ENCODE measurements around the gene CACNA1A. TPM values are rescaled to one million over a fixed set of nuclear protein-coding genes. Genes with fewer than 3 reads are reported as not detected.
"Not testable (repeated sequence)": the region's sequence is repeated elsewhere in the genome, so short reads cannot be mapped to it uniquely, and the experiment has no call there.

Gene CACNA1A
- total RNA-seq, 1 donor = 0.21 TPM

DNA sequence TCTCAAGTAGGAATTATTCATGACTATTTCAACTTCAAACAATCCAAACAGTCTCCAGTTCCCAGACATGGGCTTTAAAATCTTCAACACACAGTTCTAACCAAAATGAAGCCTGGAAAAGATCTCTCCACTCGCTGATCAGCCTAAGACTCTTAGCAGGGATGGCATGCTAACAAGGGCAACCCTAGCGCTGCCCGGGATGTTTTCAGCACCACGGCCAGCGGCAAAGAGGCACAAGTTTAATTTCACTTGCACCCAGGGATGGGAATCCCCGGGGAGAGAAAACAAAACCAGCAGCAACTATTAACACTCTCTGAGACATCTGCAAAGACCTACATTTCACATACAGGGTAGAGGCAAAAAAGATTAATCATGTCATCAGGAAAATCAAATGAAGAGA is 43.0 kb downstream of the CACNA1A start:
- Histone ChIP-seq H3K27me3 (ENCODE audit: insufficient read depth, low read length) (no peaks in the 10 kb centered on the region), H3K4me1 (ENCODE audit: insufficient read depth, low read length) (no peaks in the 10 kb centered on the region), H3K4me3 (ENCODE audit: low read length) (no peak overlapping the region), H3K9me3 (ENCODE audit: low read depth, low read length) (no peaks in the 10 kb centered on the region)

DNA sequence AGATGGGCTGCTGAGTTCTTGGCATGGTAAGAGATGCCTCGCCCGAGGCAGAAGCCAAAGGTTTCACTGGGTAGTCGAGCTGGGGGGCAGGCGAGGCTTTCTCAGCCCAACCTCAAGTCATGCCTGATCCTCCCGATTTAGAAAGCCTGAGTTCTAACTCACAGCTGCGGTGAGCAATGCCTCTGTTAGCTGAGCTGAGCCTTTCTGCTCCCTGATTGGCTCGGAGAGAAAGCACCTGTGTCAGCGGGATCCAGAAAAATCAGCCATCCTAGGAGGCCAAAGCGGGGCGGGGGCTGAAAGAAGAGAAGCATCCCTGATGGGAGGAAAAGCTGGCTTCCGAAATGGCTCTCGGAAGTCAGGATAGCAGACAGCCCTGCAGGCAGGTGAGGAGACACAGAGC is 44.7 kb downstream of the CACNA1A start:
- no peaks in the 10 kb centered on the region for H3K4me1 ChIP-seq (ENCODE audit: insufficient read depth, low read length)
- H3K4me3 ChIP-seq (ENCODE audit: low read length) = no peak overlapping the region
- no peaks in the 10 kb centered on the region for H3K9me3 ChIP-seq (ENCODE audit: low read depth, low read length)
- no peaks in the 10 kb centered on the region for H3K27me3 ChIP-seq (ENCODE audit: insufficient read depth, low read length)

DNA sequence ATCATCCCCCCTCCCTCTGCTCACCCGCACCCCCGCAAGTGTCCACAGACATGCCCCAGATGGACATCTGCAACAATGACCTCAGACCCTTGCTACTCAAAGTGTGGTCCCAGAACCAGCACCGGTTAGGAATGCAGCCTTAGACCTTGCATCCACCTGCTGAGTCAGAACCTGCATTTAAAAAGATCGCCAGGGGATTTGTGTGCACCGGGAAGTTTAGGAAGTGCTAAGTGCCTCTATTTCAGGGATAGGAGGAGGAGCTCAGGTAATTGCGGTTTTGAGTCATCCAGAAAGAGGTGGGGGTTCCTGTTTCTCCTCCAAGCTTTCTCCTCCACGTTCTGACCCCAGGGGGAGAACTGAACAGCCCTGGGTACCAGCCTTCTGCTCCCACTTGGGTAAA is 46.2 kb downstream of the CACNA1A start:
- H3K4me3 ChIP-seq (ENCODE audit: low read length) = no peak overlapping the region
- no peaks in the 10 kb centered on the region for H3K27me3 ChIP-seq (ENCODE audit: insufficient read depth, low read length)
- H3K9me3 ChIP-seq (ENCODE audit: low read depth, low read length) = no peaks in the 10 kb centered on the region
- no peaks in the 10 kb centered on the region for H3K4me1 ChIP-seq (ENCODE audit: insufficient read depth, low read length)

DNA sequence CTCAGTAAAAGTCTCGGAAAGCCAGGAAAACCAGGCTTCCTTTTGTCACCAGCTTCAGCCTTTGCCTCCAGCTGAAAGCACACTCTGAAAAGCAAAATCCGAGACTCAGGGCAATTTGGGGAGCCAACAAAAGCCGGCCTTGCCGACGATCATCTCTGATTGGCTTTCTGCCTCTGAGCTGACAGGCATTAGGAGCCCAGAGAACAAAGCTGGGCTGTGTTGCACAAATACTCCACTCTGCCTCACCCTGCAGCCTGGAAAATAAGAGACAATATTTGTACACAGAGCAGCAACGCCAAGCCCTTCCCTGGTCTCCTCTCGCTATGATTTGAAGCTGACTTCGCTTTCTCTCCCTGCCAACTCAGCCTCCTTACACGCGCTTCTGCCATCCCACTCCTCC is 46.9 kb downstream of the CACNA1A start:
- Histone ChIP-seq H3K4me1 (ENCODE audit: insufficient read depth, low read length) (no peaks in the 10 kb centered on the region), H3K9me3 (ENCODE audit: low read depth, low read length) (no peaks in the 10 kb centered on the region), H3K4me3 (ENCODE audit: low read length) (no peak overlapping the region), H3K27me3 (ENCODE audit: insufficient read depth, low read length) (no peaks in the 10 kb centered on the region)

DNA sequence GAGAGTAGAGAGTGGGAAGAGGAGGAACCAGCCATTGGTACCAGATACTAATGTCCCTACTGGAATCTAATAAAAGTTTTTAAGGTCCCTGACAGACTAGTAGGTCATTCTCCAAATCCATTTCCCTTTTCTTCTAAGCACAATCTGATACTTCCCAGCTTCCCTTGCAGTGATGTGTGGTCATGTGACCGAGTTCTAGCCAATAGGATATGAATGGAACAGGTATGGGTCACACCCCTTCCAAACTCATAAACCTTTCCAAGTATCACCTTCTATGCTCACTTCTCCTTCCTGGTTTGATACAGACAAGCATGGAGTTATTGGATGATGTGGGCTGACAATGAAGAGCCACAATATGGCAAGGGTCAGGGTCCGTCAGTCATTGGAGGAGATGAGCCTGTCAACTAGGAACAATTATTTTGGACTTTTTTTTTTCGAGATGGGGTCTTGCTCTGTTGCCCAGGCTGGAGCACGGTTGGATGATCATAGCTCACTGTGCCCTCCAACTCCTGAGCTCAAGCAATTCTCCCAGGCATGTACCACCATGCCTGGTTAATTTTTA is 54.8 kb downstream of the CACNA1A start:
- Histone ChIP-seq H3K27me3 (ENCODE audit: insufficient read depth, low read length) (no peaks in the 10 kb centered on the region), H3K9me3 (ENCODE audit: low read depth, low read length) (peaks cover 6% of the 10 kb centered on the region), H3K4me1 (ENCODE audit: insufficient read depth, low read length) (no peaks in the 10 kb centered on the region), H3K4me3 (ENCODE audit: low read length) (no peak overlapping the region)

DNA sequence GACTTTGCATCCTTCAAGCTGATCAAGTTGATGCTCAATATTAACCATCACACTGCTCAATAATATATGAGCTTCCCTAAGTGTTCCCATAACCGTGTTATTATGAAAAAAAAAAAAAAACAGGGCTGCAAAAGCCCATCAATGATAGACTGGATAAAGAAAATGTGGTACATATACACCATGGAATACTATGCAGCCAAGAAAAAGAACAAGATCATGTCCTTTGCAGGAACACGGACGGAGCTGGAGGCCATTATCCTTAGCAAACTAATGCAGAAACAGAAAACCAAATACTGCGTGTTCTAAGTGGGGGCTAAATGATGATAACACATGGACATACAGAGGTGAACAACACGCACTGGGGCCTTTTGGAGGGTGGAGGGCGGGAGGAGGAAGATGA is 58.3 kb downstream of the CACNA1A start:
- no peaks in the 10 kb centered on the region for H3K4me1 ChIP-seq (ENCODE audit: insufficient read depth, low read length)

DNA sequence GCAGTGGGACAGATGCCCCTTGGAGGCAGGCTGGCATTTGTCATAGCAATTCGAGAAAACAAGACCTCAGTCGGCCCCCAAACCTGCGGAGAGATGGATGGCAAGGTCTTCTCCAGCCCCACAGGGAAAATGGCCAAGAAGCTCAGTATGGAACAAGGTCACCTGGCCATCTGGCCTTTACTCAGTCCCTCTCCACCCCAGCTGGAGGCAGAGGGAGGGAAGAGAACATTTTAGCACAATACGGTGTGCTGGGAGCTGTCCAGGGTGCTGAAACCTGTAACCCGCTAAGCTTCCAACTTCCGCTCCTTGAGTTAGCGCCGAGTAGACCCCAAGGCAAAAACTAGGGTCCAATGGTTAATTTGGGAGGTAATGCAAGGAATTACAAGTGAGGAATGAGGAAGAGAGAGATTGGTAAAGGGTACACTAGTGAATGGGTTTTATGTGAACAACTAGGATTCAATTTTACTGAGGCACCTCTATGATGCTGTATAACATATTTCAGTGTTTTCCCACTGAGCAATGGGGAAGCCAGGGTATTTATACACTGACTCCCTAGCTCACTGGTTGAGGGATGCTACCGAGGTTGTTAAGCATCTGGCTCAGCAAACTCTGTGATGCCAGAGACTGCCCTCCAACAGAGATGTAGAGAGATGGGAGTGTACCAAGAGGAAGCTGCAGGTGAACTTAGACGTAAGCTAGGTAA is 64.3 kb downstream of the CACNA1A start:
- H3K27me3 ChIP-seq (ENCODE audit: insufficient read depth, low read length) = no peaks in the 10 kb centered on the region
- H3K9me3 ChIP-seq (ENCODE audit: low read depth, low read length) = no peaks in the 10 kb centered on the region
- H3K4me3 ChIP-seq (ENCODE audit: low read length) = no peak overlapping the region
- no peaks in the 10 kb centered on the region for H3K4me1 ChIP-seq (ENCODE audit: insufficient read depth, low read length)

More for the DNA sequence above, 58.3 kb downstream of the CACNA1A start:
- H3K4me3 ChIP-seq (ENCODE audit: low read length) = no peak overlapping the region
- no peaks in the 10 kb centered on the region for H3K27me3 ChIP-seq (ENCODE audit: insufficient read depth, low read length)
- peaks cover 6% of the 10 kb centered on the region for H3K9me3 ChIP-seq (ENCODE audit: low read depth, low read length)

DNA sequence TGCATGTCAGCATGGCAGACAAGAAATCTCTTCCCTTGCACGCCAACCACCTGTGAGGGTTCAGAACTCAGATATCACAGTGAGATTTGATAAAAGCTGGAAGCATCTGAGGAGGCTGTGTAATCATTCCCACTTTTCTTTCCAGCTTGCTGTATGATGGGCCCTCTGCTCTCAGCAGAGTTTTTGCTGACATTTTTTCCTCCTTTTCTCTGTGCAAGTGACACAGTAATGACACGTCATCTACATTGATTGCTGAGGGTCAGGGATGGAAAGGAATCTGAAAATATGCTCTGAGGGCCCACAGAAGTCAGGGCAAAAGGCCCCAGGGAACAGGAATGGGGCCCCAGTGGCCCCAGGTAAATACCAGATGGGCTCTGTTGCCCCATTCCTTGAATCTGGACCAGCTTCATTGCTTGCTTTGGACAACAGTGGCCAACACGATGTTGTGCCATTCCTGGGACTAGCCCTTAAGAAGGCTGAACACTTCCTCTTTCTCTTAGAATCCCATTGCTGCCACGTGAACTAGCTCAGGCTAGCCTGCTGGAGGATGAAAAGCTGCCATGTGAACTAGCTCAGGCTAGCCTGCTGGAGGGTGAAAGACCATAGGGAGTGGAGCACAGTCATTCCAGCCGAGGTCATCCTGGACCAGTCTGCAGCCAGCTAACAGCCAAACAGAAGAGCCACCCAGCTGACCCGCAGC is 68.2 kb downstream of the CACNA1A start:
- Histone ChIP-seq H3K4me3 (ENCODE audit: low read length) (no peak overlapping the region), H3K9me3 (ENCODE audit: low read depth, low read length) (no peaks in the 10 kb centered on the region), H3K27me3 (ENCODE audit: insufficient read depth, low read length) (no peaks in the 10 kb centered on the region), H3K4me1 (ENCODE audit: insufficient read depth, low read length) (no peaks in the 10 kb centered on the region)

DNA sequence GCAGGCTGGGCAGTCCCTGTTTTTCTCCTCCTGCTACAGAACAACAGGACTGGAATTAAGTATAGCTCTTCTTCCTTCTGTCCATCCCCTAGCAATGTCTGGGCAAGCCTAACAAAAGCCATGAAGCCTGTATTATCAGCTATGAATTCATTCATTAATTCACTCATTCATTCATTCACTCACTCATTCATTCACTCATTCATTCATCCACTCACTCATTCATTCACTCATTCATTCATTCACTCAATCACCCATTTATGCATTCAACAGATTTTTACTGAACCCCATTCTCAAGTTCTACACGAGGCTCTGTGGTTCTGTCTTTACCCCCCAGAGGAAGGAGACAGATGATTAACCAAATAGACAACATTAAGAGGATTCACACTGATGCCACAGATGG is 69.9 kb downstream of the CACNA1A start:
- Histone ChIP-seq H3K4me3 (ENCODE audit: low read length) (no peak overlapping the region), H3K27me3 (ENCODE audit: insufficient read depth, low read length) (no peaks in the 10 kb centered on the region), H3K4me1 (ENCODE audit: insufficient read depth, low read length) (no peaks in the 10 kb centered on the region), H3K9me3 (ENCODE audit: low read depth, low read length) (no peaks in the 10 kb centered on the region)

DNA sequence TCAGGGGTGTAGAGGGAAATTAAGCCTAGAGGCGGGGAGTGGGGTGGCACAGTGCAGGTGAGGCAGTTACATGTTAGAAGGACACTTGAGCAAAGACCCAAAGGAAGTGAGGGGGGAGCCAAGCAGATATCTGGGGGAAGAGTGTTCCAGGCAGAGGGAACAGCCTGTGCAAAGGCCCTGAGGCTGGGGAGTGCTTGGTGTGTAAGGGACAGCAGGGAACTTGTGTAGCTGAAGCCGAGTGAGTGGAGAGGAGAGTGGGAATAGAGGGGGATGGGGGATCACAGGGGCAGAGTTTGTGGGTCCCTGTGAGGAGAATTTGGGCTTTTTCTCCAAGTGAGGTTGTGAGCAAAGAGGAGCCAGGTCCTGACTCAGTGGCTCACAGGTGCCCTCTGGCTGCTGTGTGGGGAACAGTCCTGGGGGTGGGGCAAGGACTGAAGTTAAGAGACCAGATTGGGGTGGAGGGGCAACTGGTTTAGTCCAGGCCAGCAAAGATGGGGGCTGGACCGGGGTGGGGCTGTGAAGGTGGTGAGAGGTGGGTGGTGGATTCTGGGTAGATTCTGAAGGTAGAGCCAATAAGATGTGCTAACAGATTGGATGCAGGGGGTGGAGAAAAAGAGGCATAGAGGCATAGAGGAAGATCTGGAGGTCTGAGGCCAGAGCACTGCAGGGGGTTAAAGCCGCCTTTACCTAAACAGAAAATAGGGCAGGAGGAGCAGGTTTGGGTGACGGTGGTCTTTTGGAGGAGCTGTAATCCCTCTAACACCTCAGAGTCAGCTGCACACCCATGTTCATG is 75.3 kb downstream of the CACNA1A start:
- Histone ChIP-seq H3K4me3 (ENCODE audit: low read length) (no peak overlapping the region), H3K27me3 (ENCODE audit: insufficient read depth, low read length) (peaks cover 2% of the 10 kb centered on the region), H3K4me1 (ENCODE audit: insufficient read depth, low read length) (no peaks in the 10 kb centered on the region), H3K9me3 (ENCODE audit: low read depth, low read length) (no peaks in the 10 kb centered on the region)

DNA sequence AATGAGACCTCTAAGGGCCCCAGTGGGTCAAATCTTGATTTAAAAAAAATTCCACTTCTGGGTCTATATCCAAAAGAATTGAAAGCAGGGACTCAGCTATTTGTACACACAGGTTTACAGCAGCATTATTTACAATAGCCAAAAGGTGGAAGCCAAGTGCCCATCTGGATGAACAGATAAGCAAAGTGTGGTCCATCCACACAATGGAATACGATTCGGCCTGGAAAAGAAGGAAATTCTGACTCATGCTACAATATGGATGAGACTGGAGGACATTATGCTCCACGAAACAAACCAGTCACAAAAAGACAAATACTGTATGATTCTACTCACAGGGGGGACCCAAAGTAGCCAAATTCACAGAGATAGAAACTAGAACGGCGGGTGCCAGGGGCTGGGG is 76.7 kb downstream of the CACNA1A start:
- H3K27me3 ChIP-seq (ENCODE audit: insufficient read depth, low read length) = peaks cover 2% of the 10 kb centered on the region
- no peaks in the 10 kb centered on the region for H3K4me1 ChIP-seq (ENCODE audit: insufficient read depth, low read length)
- no peaks in the 10 kb centered on the region for H3K9me3 ChIP-seq (ENCODE audit: low read depth, low read length)
- H3K4me3 ChIP-seq (ENCODE audit: low read length) = no peak overlapping the region

DNA sequence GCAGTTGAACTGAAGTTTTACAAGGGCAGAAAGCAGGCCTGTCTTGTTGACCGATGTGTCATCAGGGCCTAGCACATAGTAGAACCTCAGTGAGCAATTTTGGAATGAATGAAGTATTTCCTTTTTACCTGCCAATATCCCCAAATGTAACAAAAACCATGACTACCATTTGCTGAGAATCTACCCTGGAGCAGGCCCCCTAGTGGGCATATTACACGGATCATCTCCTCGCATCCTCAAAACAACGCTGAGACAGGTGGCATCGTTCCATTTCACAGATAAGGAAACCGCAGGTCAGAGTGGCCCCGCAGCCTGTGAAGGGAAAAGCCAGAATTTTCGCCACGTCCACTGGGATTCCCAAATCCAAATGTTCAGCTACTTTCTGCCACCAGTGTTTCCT is 77.9 kb downstream of the CACNA1A start:
- Histone ChIP-seq H3K27me3 (ENCODE audit: insufficient read depth, low read length) (peaks cover 2% of the 10 kb centered on the region), H3K9me3 (ENCODE audit: low read depth, low read length) (no peaks in the 10 kb centered on the region), H3K4me1 (ENCODE audit: insufficient read depth, low read length) (no peaks in the 10 kb centered on the region), H3K4me3 (ENCODE audit: low read length) (no peak overlapping the region)

DNA sequence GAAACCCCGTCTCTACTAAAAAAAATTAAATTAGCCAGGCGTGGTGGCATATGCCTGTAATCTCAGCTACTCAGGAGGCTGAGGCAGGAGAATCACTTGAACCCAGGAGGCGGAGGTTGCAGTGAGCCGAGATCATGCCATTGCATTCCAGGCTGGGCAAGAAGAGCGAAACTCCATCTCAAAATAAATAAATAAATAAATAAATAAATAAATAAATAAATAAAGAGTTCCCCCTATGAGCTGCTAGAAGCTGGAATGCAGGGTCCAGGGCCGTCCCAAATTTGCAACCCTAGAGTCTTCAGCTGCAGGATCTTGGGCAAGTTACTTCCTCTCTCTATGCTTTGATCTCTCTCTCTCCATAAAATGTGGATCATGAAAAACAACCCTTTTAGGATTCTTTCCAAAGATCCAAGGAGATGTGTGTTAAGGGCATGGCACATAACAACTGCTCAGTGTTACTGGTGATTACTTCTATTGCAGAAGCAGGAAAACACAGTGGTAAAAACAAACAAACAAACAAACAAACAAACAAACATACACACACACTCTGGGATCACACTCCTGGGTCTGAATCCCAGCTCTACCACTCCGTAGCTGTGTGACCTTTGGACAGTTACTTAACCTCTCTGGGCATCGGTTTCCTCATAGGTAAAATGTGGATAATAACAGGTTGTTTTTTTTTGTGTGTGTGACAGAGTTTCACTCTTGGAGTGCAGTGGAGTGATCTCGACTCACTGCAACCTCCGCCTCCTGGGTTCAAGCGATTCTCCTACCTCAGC is 78.8 kb downstream of the CACNA1A start:
- H3K27me3 ChIP-seq (ENCODE audit: insufficient read depth, low read length) = peaks cover 2% of the 10 kb centered on the region
- no peaks in the 10 kb centered on the region for H3K4me1 ChIP-seq (ENCODE audit: insufficient read depth, low read length)
- H3K9me3 ChIP-seq (ENCODE audit: low read depth, low read length) = no peaks in the 10 kb centered on the region
- no peak overlapping the region for H3K4me3 ChIP-seq (ENCODE audit: low read length)

DNA sequence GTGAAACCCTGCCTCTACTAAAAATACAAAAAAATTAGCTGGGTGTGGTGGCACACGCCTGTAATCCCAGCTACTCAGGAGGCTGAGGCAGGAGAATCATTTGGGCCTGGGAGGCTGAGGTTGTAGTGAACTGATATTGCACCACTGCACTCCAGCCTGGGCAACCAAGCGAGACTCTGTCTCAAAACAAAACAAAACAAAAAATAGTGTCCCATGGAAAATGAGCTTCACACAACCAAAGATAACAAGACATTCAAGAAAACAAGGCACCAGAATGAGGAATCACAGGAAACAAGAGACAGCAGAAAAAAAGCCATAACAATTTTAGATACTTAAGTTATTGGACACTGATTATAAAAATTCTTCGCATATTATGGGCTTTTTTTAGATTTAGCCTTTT is 80.4 kb downstream of the CACNA1A start:
- not testable (repeated sequence) for H3K4me1 ChIP-seq (ENCODE audit: insufficient read depth, low read length); H3K4me3 ChIP-seq (ENCODE audit: low read length); H3K27me3 ChIP-seq (ENCODE audit: insufficient read depth, low read length); H3K9me3 ChIP-seq (ENCODE audit: low read depth, low read length)
